GM12878 (cell line): Measurements from ENCODE around the gene KIF12. TPM values are rescaled to one million over a fixed set of nuclear protein-coding genes. Genes with fewer than 3 reads are reported as not detected.

Experiments
- ATAC-seq: fragments of 200-7000 bp; cut with Tn5 transposase; 3 replicates; pipeline ENCODE4 v1.9.1; 2020; ENCODE audit warnings: mild to moderate bottlenecking, moderate library complexity
- BruUV-seq: library from RNA; stranded (reverse); fragments of 400-500 nt; replicated peaks from 2 replicates; lab custom pipeline; 2021; lab: Mats Ljungman, UMichigan
- CTCF ChIA-PET: fragments of 300-600 bp; sonication (Branson Sonifier 250); formaldehyde crosslinking; extraction: SDS; loops from one replicate; lab custom pipeline; 2021; ENCODE audit warnings: inconsistent platforms; lab: Yijun Ruan, JAX
- POLR2A ChIA-PET: fragments of 350-600 bp; formaldehyde crosslinking; extraction: SDS; loops from one replicate; lab custom pipeline; 2021; ENCODE audit warnings: inconsistent platforms; lab: Charles Lee
- RAD21 ChIA-PET: fragments of 300-600 bp; sonication (Branson Sonifier 250); formaldehyde crosslinking; loops from one replicate; lab custom pipeline; 2023; ENCODE audit warnings: antibody characterized with exemption; ENCODE audit not compliant: unreplicated experiment; lab: Charles Lee
- SMC1A ChIA-PET: fragments of 300-600 bp; sonication (Branson Sonifier 250); formaldehyde crosslinking; loops from one replicate; lab custom pipeline; 2023; ENCODE audit not compliant: unreplicated experiment, uncharacterized antibody; lab: Charles Lee
- DNase-seq: peaks from one replicate; pipeline ENCODE4 v3.0.0-alpha.2; 2011; ENCODE audit warnings: low read depth, low spot score
- FAIRE-seq: peaks from 3 replicates; lab custom pipeline; 2011; peaks lifted over from hg19 to GRCh38; lab: Jason Lieb, UNC
- H2AFZ ChIP-seq: 2 replicates; pipeline ENCODE4 v1.6.0; 2011; ENCODE audit warnings: low read depth, low read length, control low read depth; ENCODE audit not compliant: control insufficient read depth
- H3K27ac ChIP-seq: 2 replicates; pipeline ENCODE4 v1.5.1; 2011; ENCODE audit warnings: control low read depth; ENCODE audit not compliant: control insufficient read depth, insufficient read depth
- H3K27me3 ChIP-seq, 2 experiments: replicated peaks in 1 of 2; 2 replicates each; pipeline versions ENCODE4 v1.6.0 to v1.6.1; 2011; ENCODE audit warnings: low read length in 1 of 2; ENCODE audit not compliant: control insufficient read depth in 2 of 2, insufficient read depth in 2 of 2
- H3K36me3 ChIP-seq, 2 experiments: 2 replicates each; pipeline ENCODE4 v1.5.1; 2011; ENCODE audit warnings: low read length in 1 of 2; ENCODE audit not compliant: control insufficient read depth in 2 of 2, insufficient read depth in 2 of 2
- H3K4me1 ChIP-seq: 2 replicates; pipeline ENCODE4 v1.6.1; 2011; ENCODE audit warnings: mild to moderate bottlenecking, low read length, moderate library complexity, mixed read lengths; ENCODE audit not compliant: control insufficient read depth, insufficient read depth
- H3K4me2 ChIP-seq: 2 replicates; pipeline ENCODE4 v1.6.0; 2011; ENCODE audit warnings: control low read depth; ENCODE audit not compliant: control insufficient read depth, insufficient read depth
- H3K4me3 ChIP-seq: fragments of 200-600 bp; sonication (generic); 2 replicates; pipeline ENCODE4 v1.5.1; 2016
- H3K79me2 ChIP-seq: 2 replicates; pipeline ENCODE4 v1.6.0; 2011; ENCODE audit warnings: low read length; ENCODE audit not compliant: control insufficient read depth, insufficient read depth
- H3K9ac ChIP-seq: 2 replicates; pipeline ENCODE4 v1.8.0; 2011; ENCODE audit warnings: low read length, control low read depth, mixed read lengths; ENCODE audit not compliant: control insufficient read depth, insufficient read depth
- H3K9me3 ChIP-seq: replicated peaks from 3 replicates; pipeline ENCODE4 v1.5.1; 2011; ENCODE audit warnings: mild to moderate bottlenecking, low read length; ENCODE audit not compliant: control insufficient read depth, insufficient read depth
- H4K20me1 ChIP-seq: 2 replicates; pipeline ENCODE4 v1.6.0; 2011; ENCODE audit not compliant: control insufficient read depth, insufficient read depth
- CHD2 ChIP-seq: IDR thresholded peaks from 2 replicates; pipeline ENCODE4 v1.6.1; 2011; ENCODE audit warnings: low read depth, low read length, improper control_type of control experiment, borderline replicate concordance
- FOS ChIP-seq: IDR thresholded peaks from 3 replicates; pipeline ENCODE4 v1.6.1; 2011; ENCODE audit warnings: borderline replicate concordance; ENCODE audit not compliant: insufficient read length; ENCODE audit errors: extremely low read depth
- FOXK2 ChIP-seq: fragments of 450-650 bp; IDR thresholded peaks from 2 replicates; pipeline ENCODE4 v1.6.1; 2017; ENCODE audit warnings: mild to moderate bottlenecking, moderate library complexity
- IKZF1 ChIP-seq: fragments of 450-650 bp; conservative IDR thresholded peaks from 2 replicates; pipeline ENCODE4 v1.6.1; 2017; ENCODE audit warnings: antibody characterized with exemption, mild to moderate bottlenecking
- NFYB ChIP-seq: IDR thresholded peaks from 2 replicates; pipeline ENCODE4 v1.6.1; 2011; ENCODE audit warnings: low read depth, mild to moderate bottlenecking, low read length, improper control_type of control experiment, moderate library complexity; ENCODE audit not compliant: insufficient read depth
- NR2C2 ChIP-seq: IDR thresholded peaks from 2 replicates; pipeline ENCODE4 v1.6.1; 2011; ENCODE audit warnings: borderline replicate concordance, low read depth; ENCODE audit not compliant: control insufficient read depth, insufficient read length
- RBBP5 ChIP-seq: fragments of 200-600 bp; sonication (generic); conservative IDR thresholded peaks from 2 replicates; pipeline ENCODE4 v1.6.1; 2016
- SMAD5 ChIP-seq: IDR thresholded peaks from 2 replicates; pipeline ENCODE4 v1.6.1; 2016; ENCODE audit warnings: antibody characterized with exemption, low read depth
- SMC3 ChIP-seq: IDR thresholded peaks from 2 replicates; pipeline ENCODE4 v1.6.1; 2011; ENCODE audit warnings: low read length, improper control_type of control experiment, borderline replicate concordance
- TAF1 ChIP-seq: IDR thresholded peaks from 2 replicates; pipeline ENCODE4 v1.6.1; 2011; ENCODE audit warnings: mild to moderate bottlenecking, low read depth, low read length, borderline replicate concordance
- ZNF274 ChIP-seq: IDR thresholded peaks from one replicate; pipeline ENCODE4 v1.8.0; 2011; ENCODE audit not compliant: insufficient read length, insufficient read depth
- WGBS: methylation state at CpG from one replicate; pipeline ENCODE4 v1.1.6; 2016; ENCODE audit warnings: low lambda C conversion rate; ENCODE audit not compliant: insufficient replicate concordance, insufficient coverage; ENCODE audit errors: missing lambda C conversion rate; 5-methylcytosine and 5-hydroxymethylcytosine counted together
- in situ Hi-C: fragments of 300-500 bp; cut with MboI; formaldehyde crosslinking; loops from 9 replicates; pipeline ENCODE4 v1.14.3; 2018; ENCODE audit warnings: mixed read lengths
- intact Hi-C: fragments of 100-400 bp; cut with micrococcal nuclease; formaldehyde crosslinking; loops from one replicate; pipeline ENCODE4 v1.14.2; 2022; ENCODE audit not compliant: unreplicated experiment
- polyA plus RNA-seq, 11 experiments: library from polyadenylated mRNA; depleted of rRNA in 4 of 11; unstranded in 6 of 11; stranded (reverse) in 5 of 11; fragments of >200 nt; fragmentation: Nextera tagmentation in 4 of 11; fragmentation: Illumina TruSeq in 1 of 11; extraction: Ambion mirVana in 4 of 11; extraction: Trizol in 1 of 11; gene quantifications; 1 replicate in 1 of 11; 2 replicates in 10 of 11; pipeline versions ENCODE4 v1.2.1 to v1.2.3, GENCODE V29; 2011 to 2016; ENCODE audit warnings: inconsistent platforms in 2 of 11, missing spikeins in 2 of 11, low read depth in 1 of 11
- total RNA-seq, 4 experiments: library from RNA; depleted of rRNA in 3 of 4; stranded (reverse); fragments of >200 nt in 3 of 4; fragmentation: Illumina TruSeq in 1 of 4; extraction: Trizol in 1 of 4; gene quantifications; 2 replicates each; pipeline versions ENCODE4 v1.2.1 to v1.2.3, GENCODE V29; 2013 to 2021
- TF ChIP-seq, protein P1 (sequence below): IDR thresholded peaks from 2 replicates; pipeline ENCODE4 v1.6.1; 2012; ENCODE audit warnings: low read length, inconsistent platforms
- TF ChIP-seq, protein P2 (sequence below): fragments of 450-650 bp; conservative IDR thresholded peaks from 2 replicates; pipeline ENCODE4 v1.6.1; 2017; ENCODE audit warnings: mild to moderate bottlenecking, moderate library complexity

The KIF12 gene
- total and polyA plus RNA-seq, 10 of the 15 experiments (the other 5 are each of a cell fraction or from before 2014, with no cell fraction given), result not detected

- Histone ChIP-seq H3K27me3 (peaks cover 2 to 6% of the 10 kb centered on the region in 2 experiments; a peak in 3 of 4 replicates), H3K4me2 (no peak overlapping the region), H3K4me1 (no peaks in the 10 kb centered on the region), H3K36me3 (no peaks in the 10 kb centered on the region), H3K9me3 (no peaks in the 10 kb centered on the region), H3K27ac (no peak overlapping the region), H3K79me2 (no peaks in the 10 kb centered on the region), H2AFZ (no peak overlapping the region), H3K9ac (no peak overlapping the region), H4K20me1 (no peaks in the 10 kb centered on the region), H3K4me3 (no peak overlapping the region)
- ATAC-seq (no peak), DNase-seq (no peak), FAIRE-seq (no peak)
- BruUV-seq, result no TSS peak
- ChIA-PET CTCF (no interaction called here), RAD21 (no interaction called here), SMC1A (no interaction called here), POLR2A (no interaction called here)
- TF ChIP-seq NR2C2, result no peak
- TF ChIP-seq SMAD5, result no peak
- TF ChIP-seq, protein P1, sequence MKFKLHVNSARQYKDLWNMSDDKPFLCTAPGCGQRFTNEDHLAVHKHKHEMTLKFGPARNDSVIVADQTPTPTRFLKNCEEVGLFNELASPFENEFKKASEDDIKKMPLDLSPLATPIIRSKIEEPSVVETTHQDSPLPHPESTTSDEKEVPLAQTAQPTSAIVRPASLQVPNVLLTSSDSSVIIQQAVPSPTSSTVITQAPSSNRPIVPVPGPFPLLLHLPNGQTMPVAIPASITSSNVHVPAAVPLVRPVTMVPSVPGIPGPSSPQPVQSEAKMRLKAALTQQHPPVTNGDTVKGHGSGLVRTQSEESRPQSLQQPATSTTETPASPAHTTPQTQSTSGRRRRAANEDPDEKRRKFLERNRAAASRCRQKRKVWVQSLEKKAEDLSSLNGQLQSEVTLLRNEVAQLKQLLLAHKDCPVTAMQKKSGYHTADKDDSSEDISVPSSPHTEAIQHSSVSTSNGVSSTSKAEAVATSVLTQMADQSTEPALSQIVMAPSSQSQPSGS, result no peak
- TF ChIP-seq TAF1, result no peak
- TF ChIP-seq NFYB, result no peak
- TF ChIP-seq CHD2, result no peak
- no peak for TF ChIP-seq FOS
- no peak for TF ChIP-seq FOXK2
- TF ChIP-seq ZNF274, result no peak
- TF ChIP-seq RBBP5, result no peak
- TF ChIP-seq, protein P2, sequence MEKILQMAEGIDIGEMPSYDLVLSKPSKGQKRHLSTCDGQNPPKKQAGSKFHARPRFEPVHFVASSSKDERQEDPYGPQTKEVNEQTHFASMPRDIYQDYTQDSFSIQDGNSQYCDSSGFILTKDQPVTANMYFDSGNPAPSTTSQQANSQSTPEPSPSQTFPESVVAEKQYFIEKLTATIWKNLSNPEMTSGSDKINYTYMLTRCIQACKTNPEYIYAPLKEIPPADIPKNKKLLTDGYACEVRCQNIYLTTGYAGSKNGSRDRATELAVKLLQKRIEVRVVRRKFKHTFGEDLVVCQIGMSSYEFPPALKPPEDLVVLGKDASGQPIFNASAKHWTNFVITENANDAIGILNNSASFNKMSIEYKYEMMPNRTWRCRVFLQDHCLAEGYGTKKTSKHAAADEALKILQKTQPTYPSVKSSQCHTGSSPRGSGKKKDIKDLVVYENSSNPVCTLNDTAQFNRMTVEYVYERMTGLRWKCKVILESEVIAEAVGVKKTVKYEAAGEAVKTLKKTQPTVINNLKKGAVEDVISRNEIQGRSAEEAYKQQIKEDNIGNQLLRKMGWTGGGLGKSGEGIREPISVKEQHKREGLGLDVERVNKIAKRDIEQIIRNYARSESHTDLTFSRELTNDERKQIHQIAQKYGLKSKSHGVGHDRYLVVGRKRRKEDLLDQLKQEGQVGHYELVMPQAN, result no peak
- no peak for TF ChIP-seq IKZF1
- no peak for TF ChIP-seq SMC3
- in situ Hi-C loops (no loop called here), intact Hi-C loops (no loop called here)
- WGBS, result 37% methylated on average over 7 of the region's 7 CpGs
Measured at GRCh38 chr9:114117614-114117995, 18.5 kb upstream of the KIF12 start.
